GM12892 (cell line): Measurements from ENCODE around the gene EMC10.

Source experiments
- POLR2AphosphoS5 ChIP-seq: IDR thresholded peaks from 2 replicates; pipeline ENCODE4 v1.6.1; 2011; ENCODE audit warnings: low read depth, low read length, control low read depth
- TAF1 ChIP-seq: IDR thresholded peaks from 2 replicates; pipeline ENCODE4 v1.6.1; 2011; ENCODE audit warnings: low read depth, mild to moderate bottlenecking, control low read depth, low read length, borderline replicate concordance

- TF ChIP-seq TAF1 (no peak), POLR2AphosphoS5 (no peak)
Observed at GRCh38 chr19:50481351-50482149, 5.2 kb downstream of the EMC10 start.
